ENCODE measurements around the gene EVC2.

The EVC2 gene

GRCh38 chr4:5715357-5715756, 7.0 kb upstream of the EVC2 start:
- DNase-seq = no peak

DNA sequence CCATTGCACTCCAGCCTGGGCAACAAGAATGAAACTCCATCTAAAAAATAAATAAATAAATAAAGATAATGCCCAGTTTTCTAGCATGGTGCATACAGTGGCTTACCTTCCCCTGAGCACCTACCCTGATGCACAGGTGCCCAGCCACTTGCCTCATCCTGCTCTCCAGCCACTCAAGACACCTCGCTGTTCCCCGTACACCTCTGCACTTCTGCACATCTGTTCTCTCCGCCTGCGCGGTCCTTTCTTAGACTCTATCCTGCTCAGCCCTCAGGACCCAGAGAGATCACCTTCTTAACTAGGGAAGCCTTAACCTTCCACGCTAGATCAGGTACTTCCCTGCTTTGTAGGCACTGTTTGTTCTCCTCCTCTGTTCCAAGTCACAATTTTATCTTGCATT, 5.5 kb upstream of the EVC2 start:
- no peak for DNase-seq

- DNase-seq = no peak
Measured at GRCh38 chr4:5712931-5713330, 4.6 kb upstream of the EVC2 start.

GRCh38 chr4:5712517-5712916, 4.2 kb upstream of the EVC2 start:
- DNase-seq = no peak

DNA sequence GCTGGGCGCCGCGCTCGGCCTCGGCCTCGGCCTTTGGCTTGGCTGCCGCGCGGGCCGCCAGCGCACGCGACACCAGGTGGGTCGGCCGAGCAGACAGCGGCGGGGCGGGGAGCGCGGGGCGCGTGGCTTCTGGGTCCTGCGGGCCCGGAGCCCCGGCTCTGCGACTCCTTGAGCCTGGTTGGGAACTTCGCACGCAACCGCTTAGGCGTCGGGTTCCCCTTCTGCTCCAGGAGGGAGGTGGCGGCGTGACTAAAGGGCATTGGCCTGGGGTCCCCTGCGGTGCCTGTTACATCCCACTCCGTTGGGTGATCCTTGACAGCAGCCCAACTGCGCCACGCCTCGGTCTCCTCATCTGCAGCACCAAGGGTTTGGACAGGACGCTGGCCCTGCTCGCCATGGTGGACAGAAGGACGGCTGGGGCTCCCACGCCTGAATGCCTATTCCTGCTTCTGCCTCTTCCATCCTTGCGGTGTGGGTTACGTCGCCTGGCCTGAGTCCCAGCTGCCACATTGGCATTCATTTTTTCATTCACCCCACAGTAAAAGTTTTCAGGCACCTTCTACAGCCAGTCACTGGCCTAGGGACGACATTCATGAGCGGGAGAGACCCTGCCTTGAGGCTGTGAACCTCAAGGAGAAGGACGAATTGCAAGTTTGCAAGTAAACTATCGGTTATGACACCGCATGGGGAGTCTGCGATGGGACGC, 3.3 kb upstream of the EVC2 start:
- DNase-seq = no peak

DNA sequence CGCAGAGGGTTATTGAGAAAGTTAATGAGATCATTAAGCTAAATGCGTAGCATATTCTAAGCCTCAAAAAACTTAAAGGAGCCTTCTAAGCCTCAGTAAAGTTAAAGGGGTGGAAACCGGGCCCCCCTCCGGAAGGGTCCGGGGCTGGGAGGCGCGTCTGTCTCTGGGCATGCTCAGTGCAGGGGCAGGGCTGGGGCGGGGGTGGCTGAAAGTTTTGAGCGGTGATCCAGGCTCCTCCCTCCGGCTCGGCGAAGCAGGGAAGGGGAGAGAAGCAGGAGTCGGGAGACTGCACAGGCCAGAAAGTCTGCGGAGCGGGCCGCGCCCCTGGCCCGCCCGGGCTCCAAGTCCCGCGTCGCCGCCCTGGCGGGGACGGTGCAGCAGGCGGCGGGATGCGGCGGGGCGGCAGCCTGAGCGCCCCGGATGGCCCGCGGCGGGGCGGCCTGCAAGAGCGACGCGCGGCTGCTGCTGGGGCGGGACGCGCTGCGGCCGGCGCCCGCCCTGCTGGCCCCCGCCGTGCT, 2.7 kb upstream of the EVC2 start, which contains the start of gene EVC:
Gene EVC (plus strand): TSS at position 241 of the 518 bp plus-strand sequence. CDS start 180 bp downstream, at position 421.
- DNase-seq = peak in 36 of 58 donors; percentile 2 to 69 (median 28)

- no peak for DNase-seq
Measured at GRCh38 chr4:5710065-5710960, 2.0 kb upstream of the EVC2 start.

- DNase-seq = no peak
Measured at GRCh38 chr4:5709207-5709575, 832 bp upstream of the EVC2 start.

GRCh38 chr4:5707778-5708448, 446 bp downstream of the EVC2 start:
- DNase-seq = no peak

DNA sequence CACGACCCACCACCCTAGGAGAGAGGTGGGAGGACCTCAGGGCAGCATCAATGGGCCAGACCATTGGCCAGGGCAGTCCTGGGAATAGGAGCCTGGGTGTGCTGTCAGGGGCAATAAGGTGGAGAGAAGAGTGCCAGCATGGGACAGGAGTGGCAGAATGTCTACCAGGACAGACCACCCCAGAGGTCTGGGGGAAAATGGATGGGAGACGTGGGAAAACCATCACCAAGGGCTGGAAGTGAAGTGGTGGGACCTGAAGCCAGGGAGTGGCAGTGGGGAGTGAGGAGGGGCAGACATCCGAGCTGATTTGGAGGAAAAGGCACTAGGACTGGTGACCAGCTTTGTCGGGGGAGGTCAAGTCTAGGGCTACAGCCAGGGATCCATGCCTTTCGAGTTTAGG, 993 bp downstream of the EVC2 start:
- DNase-seq = no peak

- no peak for DNase-seq
Measured at GRCh38 chr4:5706486-5707290, 1.7 kb downstream of the EVC2 start.

DNA sequence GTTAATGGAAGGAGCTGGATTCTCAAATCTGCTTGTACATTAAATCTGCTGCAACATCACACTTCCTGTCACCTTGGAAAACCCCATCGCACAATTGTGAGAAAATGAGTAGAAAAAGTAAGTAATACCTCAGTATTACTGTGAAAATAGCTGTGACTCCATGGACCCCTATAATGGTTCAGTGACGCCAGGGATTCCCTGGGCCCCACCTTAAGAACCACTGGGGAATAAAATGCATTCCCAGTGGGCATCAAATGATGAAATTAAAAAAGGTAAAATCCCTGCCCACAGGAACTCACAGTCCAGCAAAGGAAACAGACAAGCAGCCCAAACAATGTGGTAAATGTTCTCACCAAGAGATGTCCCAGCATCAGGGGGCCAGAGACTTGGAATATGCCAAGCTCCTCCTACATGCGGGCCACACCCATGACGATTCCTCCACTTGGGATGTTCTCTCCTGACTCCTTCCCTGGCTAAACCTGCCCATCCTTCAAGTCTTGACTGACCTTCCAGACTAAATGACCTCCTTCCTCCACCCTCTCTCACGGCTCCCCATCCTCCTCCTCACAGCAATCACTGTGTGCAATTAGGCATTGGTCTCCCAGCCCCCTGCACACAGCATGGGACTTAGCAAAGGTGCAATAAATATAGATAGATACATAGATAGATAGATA, 2.6 kb downstream of the EVC2 start:
- no peak for DNase-seq

DNA sequence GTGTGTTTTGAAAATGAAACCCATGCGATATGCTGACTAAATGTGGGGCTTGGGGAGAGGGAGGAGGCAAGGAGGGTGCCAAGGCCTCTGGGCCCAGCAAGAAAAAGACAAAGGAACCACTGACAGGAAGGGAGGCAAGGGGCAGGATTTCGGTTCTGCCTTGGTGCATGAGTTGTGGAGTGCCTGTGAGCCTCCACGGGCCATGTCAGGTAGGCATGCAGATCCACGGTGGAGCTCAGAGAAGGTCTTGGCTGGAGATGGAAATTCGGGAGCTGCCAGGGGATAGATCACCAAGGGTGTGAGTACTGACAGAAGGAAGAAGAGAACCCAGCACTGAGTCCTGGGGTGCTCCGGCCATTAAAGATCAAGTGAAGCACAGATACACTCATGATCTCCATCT, 4.1 kb downstream of the EVC2 start:
- DNase-seq = no peak

DNA sequence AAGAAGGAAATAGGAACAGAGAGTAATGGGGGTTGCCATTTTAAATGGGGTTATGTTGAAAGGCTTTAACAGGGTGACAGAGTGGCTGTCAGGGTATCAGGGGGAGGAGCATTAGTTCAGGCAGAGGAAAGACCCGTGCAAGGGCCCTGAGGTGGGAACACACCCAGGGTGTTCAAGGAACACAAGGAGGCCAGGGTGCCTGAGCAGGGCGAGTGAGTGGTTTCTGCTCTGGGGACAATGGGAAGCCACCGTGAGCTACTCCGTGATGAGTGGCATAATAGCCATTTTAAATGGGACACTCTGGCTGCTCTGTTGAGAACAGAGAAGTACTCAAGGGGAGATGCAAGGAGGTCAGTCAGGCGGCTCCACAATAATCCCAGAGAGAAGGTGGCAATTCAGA, 4.5 kb downstream of the EVC2 start:
- DNase-seq = no peak

GRCh38 chr4:5701971-5702370, 6.4 kb downstream of the EVC2 start:
- DNase-seq = no peak

DNA sequence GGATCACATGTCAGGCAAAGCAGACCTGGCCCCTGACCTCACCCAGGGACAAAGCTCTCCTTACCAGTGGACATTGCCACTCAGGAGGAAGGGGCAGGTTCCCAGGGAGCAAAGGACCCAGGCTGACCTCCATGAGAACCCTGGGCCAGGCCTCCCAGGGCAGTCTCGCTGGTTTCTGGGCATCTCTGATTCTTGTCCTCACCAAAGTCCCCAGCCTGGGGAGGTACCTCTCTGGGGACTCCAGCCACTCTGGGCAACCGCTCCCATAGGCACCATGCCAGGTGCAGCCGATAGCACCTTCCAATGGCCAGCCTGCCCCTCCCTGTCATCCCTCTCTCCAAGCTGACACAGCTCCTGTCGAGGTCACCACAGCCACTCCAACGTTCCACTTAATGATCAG, 7.9 kb downstream of the EVC2 start:
- no peak for DNase-seq

GRCh38 chr4:5696341-5696740, 12.0 kb downstream of the EVC2 start:
- DNase-seq = no peak

- no peak for DNase-seq
Measured at GRCh38 chr4:5693871-5694270, 14.5 kb downstream of the EVC2 start.

- no peak for DNase-seq
Measured at GRCh38 chr4:5691491-5692132, 16.7 kb downstream of the EVC2 start.

DNA sequence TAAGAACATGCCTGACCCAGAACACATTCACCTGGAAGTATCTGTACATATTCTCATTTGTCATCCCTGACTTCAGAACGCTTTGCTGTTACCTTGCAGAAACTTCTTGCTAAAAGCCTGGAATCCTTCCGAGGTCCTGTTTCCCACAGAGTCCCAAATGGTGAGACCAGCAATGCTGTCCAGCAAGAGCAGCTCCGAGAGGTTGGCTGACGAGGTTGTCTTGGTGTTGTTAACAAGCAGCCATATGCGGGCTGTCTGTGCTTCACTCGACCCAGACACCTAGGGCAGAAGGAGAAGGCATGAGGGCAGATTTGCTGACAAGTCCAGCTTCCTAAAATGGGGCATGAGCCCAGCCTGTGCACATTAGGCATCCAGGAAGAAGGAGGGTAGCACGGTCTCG, 19.3 kb downstream of the EVC2 start:
- DNase-seq = no peak

Measured in anterior cingulate cortex (tissue), 58 donors.